Activated CD4-positive, alpha-beta T cell treated with anti-CD3 and anti-CD28 coated beads, Interleukin-2, amount 50 U/mL, for 48 hours (primary cell): ENCODE results near the gene PSAT1.
"Not testable (repeated sequence)": the region's sequence is repeated elsewhere in the genome, so short reads cannot be mapped to it uniquely, and the experiment has no call there.

Experiments used
- DNase-seq, 2 experiments: peaks; one replicate each; pipeline ENCODE4 v3.0.0-alpha.2; 2020

PSAT1 gene

GRCh38 chr9:78296893-78297671 is at the start of gene PSAT1:
TSS of gene PSAT1 (plus strand) at chr9:78297125. CDS start at chr9:78297211, 86 bp downstream.
- DNase-seq: peak; percentile 88 to 92

- DNase-seq: no peak
These were observed 48.3 kb upstream of the PSAT1 start for GRCh38 chr9:78248635-78249034.

GRCh38 chr9:78249542-78249941 is 47.4 kb upstream of the PSAT1 start:
- no peak for DNase-seq

GRCh38 chr9:78252616-78253015 is 44.3 kb upstream of the PSAT1 start:
- DNase-seq: no peak

GRCh38 chr9:78253285-78253684 is 43.6 kb upstream of the PSAT1 start:
- DNase-seq: no peak

GRCh38 chr9:78261403-78262001 is 35.4 kb upstream of the PSAT1 start:
- DNase-seq: no peak

GRCh38 chr9:78262655-78263054 is 34.3 kb upstream of the PSAT1 start:
- no peak for DNase-seq

GRCh38 chr9:78267889-78268288 is 29.0 kb upstream of the PSAT1 start:
- DNase-seq: no peak

GRCh38 chr9:78269784-78270183 is 27.1 kb upstream of the PSAT1 start:
- no peak for DNase-seq

GRCh38 chr9:78272307-78272706 is 24.6 kb upstream of the PSAT1 start:
- DNase-seq: no peak

GRCh38 chr9:78273761-78274160 is 23.2 kb upstream of the PSAT1 start:
- no peak for DNase-seq

GRCh38 chr9:78278177-78278777 is 18.6 kb upstream of the PSAT1 start:
- DNase-seq: no peak

GRCh38 chr9:78278801-78279200 is 18.1 kb upstream of the PSAT1 start:
- no peak for DNase-seq

- no peak for DNase-seq
These were observed 15.8 kb upstream of the PSAT1 start for GRCh38 chr9:78280982-78281668.

- not testable (repeated sequence) for DNase-seq
These were observed 12.7 kb upstream of the PSAT1 start for GRCh38 chr9:78284181-78284580.

GRCh38 chr9:78286125-78286524 is 10.8 kb upstream of the PSAT1 start:
- DNase-seq: no peak

GRCh38 chr9:78286946-78287388 is 10.0 kb upstream of the PSAT1 start:
- no peak for DNase-seq

- no peak for DNase-seq
These were observed 8.6 kb upstream of the PSAT1 start for GRCh38 chr9:78288214-78288892.

GRCh38 chr9:78289474-78289873 is 7.5 kb upstream of the PSAT1 start:
- DNase-seq: no peak

- no peak for DNase-seq
These were observed 5.5 kb upstream of the PSAT1 start for GRCh38 chr9:78291240-78291925.

GRCh38 chr9:78292026-78292425 is 4.9 kb upstream of the PSAT1 start:
- DNase-seq: no peak
